ENCODE measurements around the gene FAM98A. TPM values are rescaled to one million over a fixed set of nuclear protein-coding genes. Genes with fewer than 3 reads are reported as not detected.

Gene FAM98A
- polyA plus RNA-seq, 1 donor: 43.9 TPM

DNA sequence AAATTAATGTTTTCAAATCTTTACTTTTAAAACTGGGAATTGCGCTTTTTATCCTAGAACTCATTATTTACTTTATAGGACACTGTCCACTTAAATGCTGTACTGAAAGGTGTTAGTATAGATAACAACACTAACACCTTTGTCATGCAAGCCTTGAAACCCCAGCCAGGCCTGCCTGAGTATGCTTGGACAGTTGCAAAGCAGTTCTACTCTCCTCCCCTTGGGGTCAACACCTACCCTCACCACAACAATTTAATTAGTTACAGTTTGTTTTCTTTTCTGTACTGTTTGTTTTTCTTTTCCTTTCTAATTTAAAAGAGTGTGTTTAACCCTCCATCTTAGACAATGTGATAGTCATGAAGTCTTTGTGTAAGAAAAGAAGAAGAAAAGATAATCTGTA is 18.9 kb upstream of the FAM98A start:
- WGBS (ENCODE audit: insufficient coverage, low lambda C conversion rate): 100% methylated on average over 1 of the region's 1 CpG
- H3K4me3 ChIP-seq (ENCODE audit: low read length): no peak overlapping the region
- H3K36me3 ChIP-seq (ENCODE audit: control insufficient read depth, insufficient read depth, low read length): no peaks in the 10 kb centered on the region
- no peaks in the 10 kb centered on the region for H3K4me1 ChIP-seq (ENCODE audit: control insufficient read depth, insufficient read depth, low read length)
- no peaks in the 10 kb centered on the region for H3K9me3 ChIP-seq (ENCODE audit: control insufficient read depth, low read depth, low read length)
- H3K27me3 ChIP-seq (ENCODE audit: control insufficient read depth, insufficient read depth, low read length): no peaks in the 10 kb centered on the region
- no peak overlapping the region for H3K27ac ChIP-seq (ENCODE audit: low read length)
- no peak for DNase-seq

DNA sequence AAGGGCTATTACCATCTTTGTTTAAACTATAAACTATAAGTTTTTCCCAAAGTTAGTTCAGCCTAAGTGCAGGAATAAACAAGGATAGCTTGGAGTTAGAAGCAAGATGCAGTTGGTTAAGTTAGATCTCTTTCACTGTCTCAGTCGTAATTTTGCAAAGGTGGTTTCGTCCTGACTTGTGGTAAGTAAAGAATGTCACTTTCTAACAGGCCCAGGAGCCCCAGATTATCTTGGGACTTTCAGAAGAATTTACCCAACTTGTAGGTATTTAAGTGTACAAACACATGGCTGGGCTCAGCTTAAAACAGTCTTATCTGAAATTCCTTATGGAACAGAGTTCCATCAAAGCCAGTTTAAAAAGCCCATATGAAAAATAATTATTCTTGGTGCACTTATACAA is 18.3 kb upstream of the FAM98A start:
- no peak overlapping the region for H3K4me3 ChIP-seq (ENCODE audit: low read length)
- no peaks in the 10 kb centered on the region for H3K27me3 ChIP-seq (ENCODE audit: control insufficient read depth, insufficient read depth, low read length)
- H3K36me3 ChIP-seq (ENCODE audit: control insufficient read depth, insufficient read depth, low read length): no peaks in the 10 kb centered on the region
- H3K9me3 ChIP-seq (ENCODE audit: control insufficient read depth, low read depth, low read length): no peaks in the 10 kb centered on the region
- no CpG with 5 or more reads among the region's 2 CpGs for WGBS (ENCODE audit: insufficient coverage, low lambda C conversion rate)
- no peaks in the 10 kb centered on the region for H3K4me1 ChIP-seq (ENCODE audit: control insufficient read depth, insufficient read depth, low read length)
- H3K27ac ChIP-seq (ENCODE audit: low read length): no peak overlapping the region
- DNase-seq: no peak

DNA sequence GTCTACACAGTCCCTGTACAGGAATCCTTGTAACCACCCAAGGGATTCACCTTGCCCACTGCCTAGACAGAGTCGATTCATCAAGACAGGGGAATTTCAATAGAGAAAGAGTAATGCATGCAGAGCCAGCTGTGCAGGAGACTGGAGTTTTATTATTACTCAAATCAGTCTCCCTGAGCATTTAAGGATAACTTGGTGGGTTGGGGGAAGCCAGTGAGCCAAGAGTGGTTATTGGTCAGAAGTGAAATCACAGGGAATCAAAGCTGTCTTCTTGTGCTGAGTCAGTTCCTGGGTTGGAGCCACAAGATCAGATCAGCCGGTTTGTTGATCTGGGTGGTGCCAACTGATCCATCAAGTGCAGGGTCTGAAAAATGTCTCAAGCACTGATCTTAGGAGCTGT is 17.8 kb upstream of the FAM98A start:
- H3K27me3 ChIP-seq (ENCODE audit: control insufficient read depth, insufficient read depth, low read length): no peaks in the 10 kb centered on the region
- H3K9me3 ChIP-seq (ENCODE audit: control insufficient read depth, low read depth, low read length): no peaks in the 10 kb centered on the region
- WGBS (ENCODE audit: insufficient coverage, low lambda C conversion rate): no CpG with 5 or more reads among the region's 2 CpGs
- H3K4me3 ChIP-seq (ENCODE audit: low read length): no peak overlapping the region
- H3K4me1 ChIP-seq (ENCODE audit: control insufficient read depth, insufficient read depth, low read length): no peaks in the 10 kb centered on the region
- no peak overlapping the region for H3K27ac ChIP-seq (ENCODE audit: low read length)
- no peak for DNase-seq
- H3K36me3 ChIP-seq (ENCODE audit: control insufficient read depth, insufficient read depth, low read length): no peaks in the 10 kb centered on the region

DNA sequence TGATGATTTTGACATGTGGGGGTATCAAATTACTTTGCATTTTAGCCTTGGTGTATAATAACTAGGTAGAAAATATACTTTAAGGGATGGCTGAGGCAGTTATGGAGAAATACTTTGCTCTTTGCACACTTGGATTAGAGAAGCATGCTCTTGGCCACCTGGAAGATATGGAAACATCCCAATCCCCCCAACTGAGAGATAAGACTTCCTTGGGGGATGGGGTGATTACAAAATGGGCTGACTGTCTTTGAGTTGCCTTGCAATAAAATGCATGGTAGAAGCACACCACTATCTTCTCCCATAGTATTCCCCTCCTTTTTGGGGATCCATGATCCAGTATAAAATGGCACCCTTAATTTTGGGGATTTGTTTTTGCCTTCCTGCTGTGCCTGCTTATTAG is 15.1 kb upstream of the FAM98A start:
- Histone ChIP-seq H3K27me3 (ENCODE audit: control insufficient read depth, insufficient read depth, low read length) (no peaks in the 10 kb centered on the region), H3K4me3 (ENCODE audit: low read length) (no peak overlapping the region), H3K9me3 (ENCODE audit: control insufficient read depth, low read depth, low read length) (no peaks in the 10 kb centered on the region), H3K27ac (ENCODE audit: low read length) (no peak overlapping the region), H3K4me1 (ENCODE audit: control insufficient read depth, insufficient read depth, low read length) (no peaks in the 10 kb centered on the region), H3K36me3 (ENCODE audit: control insufficient read depth, insufficient read depth, low read length) (no peaks in the 10 kb centered on the region)
- DNase-seq: no peak

- WGBS (ENCODE audit: insufficient coverage, low lambda C conversion rate): no CpG with 5 or more reads among the region's 2 CpGs
- no peak overlapping the region for H3K27ac ChIP-seq (ENCODE audit: low read length)
- H3K27me3 ChIP-seq (ENCODE audit: control insufficient read depth, insufficient read depth, low read length): no peaks in the 10 kb centered on the region
- DNase-seq: no peak
- H3K36me3 ChIP-seq (ENCODE audit: control insufficient read depth, insufficient read depth, low read length): no peaks in the 10 kb centered on the region
- no peaks in the 10 kb centered on the region for H3K4me1 ChIP-seq (ENCODE audit: control insufficient read depth, insufficient read depth, low read length)
- H3K9me3 ChIP-seq (ENCODE audit: control insufficient read depth, low read depth, low read length): no peaks in the 10 kb centered on the region
- H3K4me3 ChIP-seq (ENCODE audit: low read length): no peak overlapping the region
These were observed 8.8 kb upstream of the FAM98A start for GRCh38 chr2:33607905-33608304.

GRCh38 chr2:33607251-33607721 is 8.2 kb upstream of the FAM98A start:
- WGBS (ENCODE audit: insufficient coverage, low lambda C conversion rate): no CpG with 5 or more reads among the region's 4 CpGs
- H3K27ac ChIP-seq (ENCODE audit: low read length): no peak overlapping the region
- no peak for DNase-seq

DNA sequence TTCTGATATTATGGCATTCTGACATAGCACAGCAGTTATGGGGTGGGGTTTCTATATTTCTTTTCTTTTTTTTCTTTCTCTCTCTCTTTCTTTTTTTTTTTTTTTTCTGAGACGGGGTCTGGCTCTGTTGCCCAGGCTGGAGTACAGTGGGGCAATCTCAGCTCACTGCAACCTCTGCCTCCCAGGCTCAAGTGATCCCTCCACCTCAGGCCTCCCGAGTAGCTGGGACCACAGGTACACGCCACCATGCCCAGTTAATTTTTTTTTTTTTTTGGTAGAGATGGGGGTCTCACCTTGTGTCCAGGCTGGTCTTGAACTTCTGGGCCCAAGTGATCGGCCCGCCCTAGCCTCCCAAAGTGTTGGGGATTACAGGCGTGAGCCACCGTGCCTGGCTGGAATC is 7.5 kb upstream of the FAM98A start:
- H3K4me3 ChIP-seq (ENCODE audit: low read length): no peak overlapping the region
- H3K27me3 ChIP-seq (ENCODE audit: control insufficient read depth, insufficient read depth, low read length): no peaks in the 10 kb centered on the region
- H3K27ac ChIP-seq (ENCODE audit: low read length): no peak overlapping the region
- no peak for DNase-seq
- no peaks in the 10 kb centered on the region for H3K4me1 ChIP-seq (ENCODE audit: control insufficient read depth, insufficient read depth, low read length)
- H3K9me3 ChIP-seq (ENCODE audit: control insufficient read depth, low read depth, low read length): no peaks in the 10 kb centered on the region
- no CpG with 5 or more reads among the region's 7 CpGs for WGBS (ENCODE audit: insufficient coverage, low lambda C conversion rate)
- H3K36me3 ChIP-seq (ENCODE audit: control insufficient read depth, insufficient read depth, low read length): no peaks in the 10 kb centered on the region

More at GRCh38 chr2:33607251-33607721, 8.2 kb upstream of the FAM98A start:
- H3K36me3 ChIP-seq (ENCODE audit: control insufficient read depth, insufficient read depth, low read length): no peaks in the 10 kb centered on the region
- H3K4me3 ChIP-seq (ENCODE audit: low read length): no peak overlapping the region
- H3K4me1 ChIP-seq (ENCODE audit: control insufficient read depth, insufficient read depth, low read length): no peaks in the 10 kb centered on the region
- H3K9me3 ChIP-seq (ENCODE audit: control insufficient read depth, low read depth, low read length): no peaks in the 10 kb centered on the region
- no peaks in the 10 kb centered on the region for H3K27me3 ChIP-seq (ENCODE audit: control insufficient read depth, insufficient read depth, low read length)

DNA sequence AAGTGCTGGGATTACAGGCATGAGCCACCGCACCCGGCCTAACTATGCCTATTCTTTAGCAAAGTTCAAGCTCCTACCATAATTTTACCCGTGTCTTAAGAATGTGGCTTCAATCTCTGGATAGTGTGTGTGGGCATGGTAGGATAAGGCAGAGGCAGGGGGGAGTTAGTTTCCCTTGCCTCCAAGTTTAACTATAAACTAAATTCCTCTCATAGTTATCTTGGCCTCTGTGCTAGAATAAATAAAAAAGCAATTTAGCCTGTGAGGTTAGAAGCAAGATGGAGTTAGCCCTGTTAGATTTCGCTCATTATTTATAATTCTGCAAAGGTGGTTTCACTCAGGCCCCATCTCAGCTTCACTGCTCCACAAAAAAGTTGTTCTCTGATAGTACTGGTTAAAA is 7.0 kb upstream of the FAM98A start:
- H3K27me3 ChIP-seq (ENCODE audit: control insufficient read depth, insufficient read depth, low read length): no peaks in the 10 kb centered on the region
- no peak for DNase-seq
- H3K36me3 ChIP-seq (ENCODE audit: control insufficient read depth, insufficient read depth, low read length): no peaks in the 10 kb centered on the region
- no peaks in the 10 kb centered on the region for H3K9me3 ChIP-seq (ENCODE audit: control insufficient read depth, low read depth, low read length)
- 33% methylated on average over 1 of the region's 4 CpGs for WGBS (ENCODE audit: insufficient coverage, low lambda C conversion rate)
- H3K4me3 ChIP-seq (ENCODE audit: low read length): no peak overlapping the region
- no peaks in the 10 kb centered on the region for H3K4me1 ChIP-seq (ENCODE audit: control insufficient read depth, insufficient read depth, low read length)
- H3K27ac ChIP-seq (ENCODE audit: low read length): no peak overlapping the region

DNA sequence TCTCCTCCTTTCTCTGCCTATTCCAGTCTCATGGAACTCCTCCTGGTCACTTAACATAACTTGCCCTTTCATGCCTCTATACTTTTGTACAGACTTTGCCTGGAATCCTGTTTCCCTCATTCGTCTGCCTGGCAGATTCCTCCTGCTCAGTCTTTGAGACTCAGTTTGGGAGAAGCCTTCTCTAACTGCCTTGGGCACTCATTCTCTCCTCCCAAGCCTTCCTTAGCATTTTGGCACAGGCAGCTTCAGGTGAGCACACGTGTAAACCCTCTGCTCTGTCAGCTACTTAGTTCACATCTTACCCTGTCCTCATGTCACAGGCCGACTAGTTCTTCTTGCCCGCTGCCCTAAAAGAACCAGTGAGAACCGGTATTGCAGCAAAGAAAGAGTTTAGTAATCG is 6.0 kb upstream of the FAM98A start:
- Histone ChIP-seq H3K4me1 (ENCODE audit: control insufficient read depth, insufficient read depth, low read length) (no peaks in the 10 kb centered on the region), H3K9me3 (ENCODE audit: control insufficient read depth, low read depth, low read length) (no peaks in the 10 kb centered on the region), H3K27ac (ENCODE audit: low read length) (no peak overlapping the region), H3K36me3 (ENCODE audit: control insufficient read depth, insufficient read depth, low read length) (no peaks in the 10 kb centered on the region), H3K27me3 (ENCODE audit: control insufficient read depth, insufficient read depth, low read length) (no peaks in the 10 kb centered on the region), H3K4me3 (ENCODE audit: low read length) (no peak overlapping the region)
- DNase-seq: no peak
- 100% methylated on average over 1 of the region's 6 CpGs for WGBS (ENCODE audit: insufficient coverage, low lambda C conversion rate)

- no peak for DNase-seq
- no peaks in the 10 kb centered on the region for H3K9me3 ChIP-seq (ENCODE audit: control insufficient read depth, low read depth, low read length)
These were observed 4.3 kb upstream of the FAM98A start for GRCh38 chr2:33603416-33603815.

DNA sequence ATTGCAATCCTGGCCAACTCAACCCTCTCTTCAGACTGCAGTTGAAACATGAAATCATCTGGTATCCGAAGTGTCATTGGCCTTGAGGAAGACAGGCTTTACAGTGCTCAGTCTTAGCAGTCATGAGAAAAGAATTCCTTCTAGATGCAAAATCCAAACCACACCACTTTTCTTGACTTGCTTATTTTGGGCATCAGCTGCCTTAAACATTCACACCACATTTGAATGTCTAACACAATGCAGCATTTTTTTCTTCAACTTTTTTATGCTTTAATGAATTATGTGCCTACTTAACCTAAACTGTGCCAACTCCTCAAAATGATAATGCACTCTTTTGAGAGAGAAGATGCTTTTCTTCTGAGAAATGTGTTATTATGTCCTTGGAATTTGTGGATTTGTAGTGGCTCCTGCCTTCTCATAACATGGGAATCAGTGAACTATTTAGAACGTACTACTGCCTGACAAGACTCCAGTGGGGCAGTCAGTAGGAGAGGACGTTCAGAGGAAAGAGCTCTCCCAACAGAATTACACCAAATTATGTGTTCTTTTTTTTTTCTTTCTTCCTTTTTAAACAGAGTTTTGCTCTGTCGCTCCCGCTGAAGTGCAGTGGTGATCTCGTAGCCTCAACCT is 3.2 kb upstream of the FAM98A start:
- H3K4me1 ChIP-seq (ENCODE audit: control insufficient read depth, insufficient read depth, low read length): peaks cover 2% of the 10 kb centered on the region
- no peak overlapping the region for H3K4me3 ChIP-seq (ENCODE audit: low read length)
- H3K27me3 ChIP-seq (ENCODE audit: control insufficient read depth, insufficient read depth, low read length): no peaks in the 10 kb centered on the region
- H3K36me3 ChIP-seq (ENCODE audit: control insufficient read depth, insufficient read depth, low read length): no peaks in the 10 kb centered on the region
- no peaks in the 10 kb centered on the region for H3K9me3 ChIP-seq (ENCODE audit: control insufficient read depth, low read depth, low read length)
- 100% methylated on average over 3 of the region's 6 CpGs for WGBS (ENCODE audit: insufficient coverage, low lambda C conversion rate)
- no peak overlapping the region for H3K27ac ChIP-seq (ENCODE audit: low read length)
- DNase-seq: no peak

More at GRCh38 chr2:33603416-33603815, 4.3 kb upstream of the FAM98A start:
- Histone ChIP-seq H3K4me3 (ENCODE audit: low read length) (no peak overlapping the region), H3K36me3 (ENCODE audit: control insufficient read depth, insufficient read depth, low read length) (no peaks in the 10 kb centered on the region), H3K27me3 (ENCODE audit: control insufficient read depth, insufficient read depth, low read length) (no peaks in the 10 kb centered on the region), H3K4me1 (ENCODE audit: control insufficient read depth, insufficient read depth, low read length) (peaks cover 2% of the 10 kb centered on the region), H3K27ac (ENCODE audit: low read length) (no peak overlapping the region)
- 50% methylated on average over 1 of the region's 3 CpGs for WGBS (ENCODE audit: insufficient coverage, low lambda C conversion rate)

All from large intestine (tissue), 3 donors.